Thyroid gland (tissue), 4 donors: ENCODE data around the gene PCTP.

Experiments used
- CTCF ChIP-seq, 6 experiments: fragments of 200-600 bp in 3 of 6; fragments of 450-650 bp in 3 of 6; sonication (generic) in 3 of 6; IDR thresholded peaks; one replicate each; pipeline ENCODE4 v1.5.1; 2016 to 2019; ENCODE audit warnings: antibody characterized with exemption in 6 of 6, mild to moderate bottlenecking in 2 of 6, inconsistent platforms in 1 of 6, moderate library complexity in 1 of 6
- POLR2A ChIP-seq, 2 donors: fragments of 450-650 bp; IDR thresholded peaks; one replicate each; pipeline ENCODE4 v1.6.1; 2017; ENCODE audit warnings: antibody characterized with exemption in 2 of 2, mild to moderate bottlenecking in 2 of 2, moderate library complexity in 1 of 2

DNA sequence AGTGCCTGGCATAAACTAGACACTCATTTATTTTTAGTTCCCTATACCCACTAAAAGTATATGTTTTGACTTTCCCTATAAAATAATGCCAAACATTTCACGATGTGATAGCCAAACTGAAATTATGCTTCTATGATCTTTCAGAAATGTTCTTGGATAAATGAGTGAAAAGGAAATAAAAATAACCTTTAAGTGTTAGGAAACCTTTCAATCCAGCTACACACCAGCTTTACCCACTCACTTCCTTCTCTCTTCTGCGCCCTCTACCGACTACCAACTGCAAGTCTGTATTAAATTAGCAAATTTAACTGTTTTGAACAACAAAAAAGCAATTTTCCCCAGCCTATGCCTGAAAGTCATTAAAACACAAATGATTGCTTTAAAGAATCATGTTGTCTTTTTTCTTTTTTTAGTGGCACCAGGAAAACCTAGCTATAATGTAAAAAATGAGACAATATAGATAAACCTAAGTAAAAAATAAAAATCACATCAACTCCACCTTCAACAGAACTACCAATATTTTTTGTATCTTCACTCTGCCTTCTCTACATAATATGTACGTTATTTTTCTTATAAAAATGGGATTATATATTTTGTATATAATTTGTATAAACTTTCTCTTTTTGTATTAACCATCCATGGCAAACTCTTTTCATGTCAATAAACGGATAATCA is 15.0 kb upstream of the PCTP start:
- TF ChIP-seq POLR2A (IDR thresholded peaks at IDR 0.05) (no peak), CTCF (IDR thresholded peaks at IDR 0.05) (peak; percentile 35 to 64 (median 60))
